HG03378 (cell line): ENCODE measurements around the gene COL5A3.
"Not testable (repeated sequence)": the region's sequence is repeated elsewhere in the genome, so short reads cannot be mapped to it uniquely, and the experiment has no call there.

Experiments
- ATAC-seq: cut with Tn5 transposase; IDR thresholded peaks from one replicate; pipeline ENCODE4 v1.9.1; 2021; ENCODE audit warnings: mild to moderate bottlenecking, moderate library complexity; ENCODE audit not compliant: unreplicated experiment

Gene COL5A3

DNA sequence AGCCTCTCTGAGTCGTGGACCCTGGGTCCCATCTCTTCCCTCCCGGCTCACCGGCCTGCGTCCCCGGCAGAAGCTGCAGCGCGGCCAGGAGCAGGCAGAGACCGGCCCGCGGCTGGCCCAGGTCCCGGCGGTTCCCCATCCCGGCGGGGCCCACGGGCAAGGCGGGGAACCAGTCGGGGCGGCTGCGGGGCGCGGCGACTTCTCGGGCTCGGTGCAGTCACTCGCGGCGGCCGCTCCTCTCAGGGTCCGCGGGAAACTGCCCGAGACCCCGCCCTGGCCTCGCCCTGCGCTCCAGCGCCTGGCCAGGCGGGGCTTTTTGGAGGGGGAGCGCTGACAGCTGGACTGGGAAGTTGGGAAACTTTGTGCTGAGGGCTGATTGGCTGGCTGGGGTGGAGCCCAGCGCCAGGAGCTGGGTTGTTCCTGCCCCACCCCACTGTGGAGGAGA, at the start of gene COL5A3:
Gene COL5A3, minus strand, starts transcription at position 258 of the 445 bp plus-strand sequence. Its CDS starts 119 bp downstream, at position 139.
- no peak for ATAC-seq

DNA sequence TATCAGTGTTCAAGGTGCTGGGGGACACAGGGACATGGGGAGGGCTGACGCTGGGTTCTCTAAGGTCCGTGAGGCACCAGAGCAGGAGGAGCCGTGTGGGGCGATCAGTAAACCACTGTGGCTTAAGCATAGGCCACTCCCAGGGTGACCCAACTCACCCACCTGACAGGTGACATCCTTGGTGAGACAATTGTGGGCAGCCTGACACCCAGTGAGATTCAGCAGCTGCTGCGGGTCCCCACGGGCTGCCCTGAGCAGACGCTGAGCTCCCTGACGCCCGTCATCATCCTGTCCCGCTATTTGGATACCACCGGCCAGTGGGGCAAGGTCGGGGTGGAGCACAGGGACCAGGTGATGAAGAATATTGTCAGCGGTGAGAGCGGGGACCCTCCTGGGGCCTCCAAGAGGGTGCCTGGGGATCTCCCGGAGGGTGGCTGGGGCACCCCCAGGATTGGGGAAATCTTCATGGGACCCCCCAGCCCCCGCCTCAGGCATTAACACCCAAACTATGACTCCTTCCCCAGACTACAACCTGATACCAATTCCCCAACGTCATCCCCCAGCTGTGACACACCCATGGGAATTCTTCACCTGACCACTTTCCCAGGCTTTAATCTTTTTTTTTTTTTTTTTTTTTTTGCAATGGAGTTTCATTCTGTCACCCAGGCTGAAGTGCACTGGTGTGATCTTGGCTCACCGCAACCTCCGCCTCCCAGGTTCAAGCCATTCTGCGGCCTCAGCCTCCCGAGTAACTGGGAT, 42.5 kb upstream of the COL5A3 start:
- ATAC-seq = no peak

DNA sequence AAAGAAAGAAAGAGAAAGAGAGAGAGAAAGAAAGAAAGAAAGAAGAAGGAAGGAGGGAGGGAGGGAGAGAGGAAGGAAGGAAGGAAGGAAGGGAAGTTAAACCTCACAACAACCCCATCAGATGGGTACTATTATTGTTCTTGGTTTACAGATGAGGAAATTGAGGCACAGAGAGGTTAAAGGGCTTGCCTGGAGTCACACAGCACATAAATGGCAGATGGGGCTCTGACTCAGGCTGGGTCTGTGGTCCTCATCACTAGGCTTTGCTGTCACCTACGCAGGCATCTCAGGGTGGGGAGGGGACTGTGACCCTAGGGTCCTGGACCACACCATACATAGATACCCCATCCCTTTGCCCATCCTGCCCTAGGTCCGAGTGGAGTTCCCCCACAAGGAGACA, 39.3 kb upstream of the COL5A3 start:
- no peak for ATAC-seq

DNA sequence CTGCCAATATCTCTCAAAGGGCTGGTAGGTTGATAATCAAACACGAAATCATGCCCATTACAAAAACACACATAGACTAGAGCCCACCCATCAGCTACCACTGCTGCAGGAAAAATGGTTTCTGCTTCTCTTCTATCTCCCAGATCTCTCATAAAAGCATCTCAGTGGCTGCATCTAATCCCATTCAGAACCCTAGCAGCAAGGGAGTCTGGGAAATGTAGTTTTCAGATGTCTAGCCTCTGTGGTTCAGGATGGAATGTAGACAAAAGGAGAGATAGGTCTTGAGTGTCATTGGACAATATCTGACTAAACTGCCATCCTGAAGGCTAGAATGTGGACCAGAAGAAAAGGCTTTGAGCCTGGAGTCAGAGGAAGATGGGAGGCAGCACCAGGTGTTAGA, 35.1 kb upstream of the COL5A3 start:
- ATAC-seq = no peak

DNA sequence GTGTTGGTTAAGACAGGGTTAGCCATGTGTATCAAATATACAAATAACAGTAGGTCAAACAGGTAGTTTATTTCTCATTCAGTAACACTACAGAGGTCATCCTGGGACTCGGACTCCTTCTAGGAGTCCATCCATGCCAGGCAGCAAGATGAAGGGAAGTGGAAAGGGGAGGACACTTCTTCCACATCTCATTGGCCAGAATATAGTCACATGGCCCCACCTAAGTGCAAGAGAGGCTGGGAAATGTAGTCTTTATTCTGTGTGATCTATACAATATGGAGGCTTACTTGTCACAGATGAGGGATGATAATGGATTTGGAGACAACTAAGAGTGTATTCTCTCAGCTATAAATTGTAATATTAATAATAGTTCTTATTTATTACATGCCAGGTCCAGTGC, 34.1 kb upstream of the COL5A3 start:
- no peak for ATAC-seq

DNA sequence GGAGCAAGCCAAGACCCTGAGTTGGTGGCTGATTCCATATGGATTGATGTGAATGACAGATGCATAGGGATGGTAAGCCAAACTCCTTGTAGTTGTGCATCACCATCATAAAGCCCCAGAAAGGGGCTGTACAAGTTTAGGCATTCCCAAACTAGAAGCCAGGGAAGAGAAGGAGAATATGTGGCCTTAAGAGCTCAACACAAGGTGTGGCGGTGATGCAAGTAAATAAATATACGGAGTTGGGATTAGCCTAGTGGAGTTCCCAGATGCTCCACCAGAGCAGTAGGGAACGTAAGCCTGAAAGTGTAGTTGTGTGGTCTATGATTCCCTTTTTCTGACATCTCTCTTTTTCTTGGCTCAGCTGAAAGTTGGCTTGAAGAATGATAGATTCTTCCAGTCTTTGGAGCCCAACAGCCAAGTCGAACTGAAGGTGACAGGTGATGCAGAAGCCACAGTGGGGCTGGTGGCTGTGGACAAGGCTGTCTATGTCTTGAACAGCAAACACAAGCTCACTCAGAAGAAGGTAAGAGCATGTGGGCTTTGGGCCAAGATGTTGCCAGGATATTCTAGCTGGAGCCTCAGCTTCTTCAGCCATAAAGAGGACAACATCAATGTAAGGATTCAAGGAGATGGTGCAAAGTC, 33.1 kb upstream of the COL5A3 start:
- no peak for ATAC-seq

DNA sequence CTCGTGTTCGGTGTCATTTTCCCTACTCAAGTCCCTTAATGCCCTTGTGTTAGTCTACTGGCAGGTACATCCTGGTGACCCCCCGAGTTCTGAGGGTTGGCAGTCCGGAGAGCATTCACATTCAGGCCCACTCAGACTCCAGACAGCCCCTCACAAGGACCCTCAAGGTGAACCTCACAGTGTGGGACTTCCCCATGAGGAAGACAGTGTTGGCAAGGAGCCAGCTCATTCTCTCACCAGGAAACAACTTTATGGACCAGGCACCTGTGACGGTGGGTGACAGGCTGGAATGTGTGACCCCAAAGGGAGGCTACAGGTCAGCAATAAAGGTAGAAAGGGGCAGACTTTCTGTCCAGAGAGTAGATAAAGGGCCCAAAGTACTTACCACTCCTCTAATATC, 27.5 kb upstream of the COL5A3 start:
- no peak for ATAC-seq

DNA sequence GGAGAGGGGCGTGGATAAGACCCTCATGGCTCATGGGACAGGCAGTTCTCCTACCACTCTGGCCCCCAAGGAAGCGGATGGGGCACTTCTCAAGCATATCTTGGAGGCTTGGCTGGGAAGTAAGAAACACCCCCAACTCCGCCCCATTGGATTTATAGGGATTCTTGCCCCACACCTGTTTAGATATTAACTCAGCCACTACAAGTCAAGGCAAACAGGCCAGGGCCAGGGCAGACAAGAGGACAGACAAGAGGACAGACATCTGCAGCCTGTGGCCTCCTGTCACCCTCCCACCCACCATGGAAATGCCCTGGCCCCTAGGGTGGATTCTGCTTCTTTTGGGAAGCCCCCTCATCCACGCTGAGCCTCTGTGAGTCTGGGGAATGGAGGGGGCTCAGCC, 27.1 kb upstream of the COL5A3 start:
- no peak for ATAC-seq

DNA sequence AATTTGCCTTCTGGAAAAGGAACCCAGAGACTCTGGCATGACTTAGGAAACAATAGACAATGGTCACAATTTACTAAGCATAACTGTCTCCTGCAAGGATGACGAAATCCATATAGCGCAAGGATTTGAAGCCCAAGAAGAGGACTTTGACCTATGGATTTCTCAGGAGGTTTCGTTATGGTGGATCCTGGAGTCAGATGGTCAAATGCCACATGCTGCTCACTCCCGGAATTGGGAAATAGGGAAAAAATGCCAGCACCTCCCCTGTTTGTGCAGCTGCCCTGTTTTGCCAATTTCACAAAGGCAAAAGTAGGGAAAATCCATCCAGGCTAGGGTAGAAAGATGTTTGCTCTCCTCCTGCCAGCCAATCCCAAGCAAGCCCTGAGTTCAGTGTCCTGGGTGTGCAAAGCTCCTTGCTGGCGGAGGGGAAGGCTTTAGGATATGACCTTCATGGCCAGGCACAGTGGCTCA, 26.3 kb upstream of the COL5A3 start:
- ATAC-seq = no peak

DNA sequence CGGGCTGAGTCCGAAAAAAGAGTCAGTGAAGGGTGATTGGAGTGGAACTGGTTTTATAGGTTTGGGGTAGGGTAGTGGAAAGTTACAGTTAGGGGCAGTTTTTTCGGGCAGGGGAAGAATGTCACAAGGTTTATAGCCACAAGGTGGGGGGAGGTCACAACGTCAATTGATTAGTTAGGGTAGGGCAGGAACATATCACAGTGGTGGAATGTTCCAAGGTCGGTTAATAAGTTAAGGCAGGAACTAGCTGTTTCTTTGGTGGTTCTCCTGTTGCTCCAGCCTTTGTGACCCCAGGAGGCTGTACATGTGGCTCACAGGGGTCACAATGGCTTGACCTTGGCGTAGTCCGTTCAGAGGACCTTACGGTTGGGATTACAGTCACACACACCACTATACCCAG, 23.3 kb upstream of the COL5A3 start:
- no peak for ATAC-seq

DNA sequence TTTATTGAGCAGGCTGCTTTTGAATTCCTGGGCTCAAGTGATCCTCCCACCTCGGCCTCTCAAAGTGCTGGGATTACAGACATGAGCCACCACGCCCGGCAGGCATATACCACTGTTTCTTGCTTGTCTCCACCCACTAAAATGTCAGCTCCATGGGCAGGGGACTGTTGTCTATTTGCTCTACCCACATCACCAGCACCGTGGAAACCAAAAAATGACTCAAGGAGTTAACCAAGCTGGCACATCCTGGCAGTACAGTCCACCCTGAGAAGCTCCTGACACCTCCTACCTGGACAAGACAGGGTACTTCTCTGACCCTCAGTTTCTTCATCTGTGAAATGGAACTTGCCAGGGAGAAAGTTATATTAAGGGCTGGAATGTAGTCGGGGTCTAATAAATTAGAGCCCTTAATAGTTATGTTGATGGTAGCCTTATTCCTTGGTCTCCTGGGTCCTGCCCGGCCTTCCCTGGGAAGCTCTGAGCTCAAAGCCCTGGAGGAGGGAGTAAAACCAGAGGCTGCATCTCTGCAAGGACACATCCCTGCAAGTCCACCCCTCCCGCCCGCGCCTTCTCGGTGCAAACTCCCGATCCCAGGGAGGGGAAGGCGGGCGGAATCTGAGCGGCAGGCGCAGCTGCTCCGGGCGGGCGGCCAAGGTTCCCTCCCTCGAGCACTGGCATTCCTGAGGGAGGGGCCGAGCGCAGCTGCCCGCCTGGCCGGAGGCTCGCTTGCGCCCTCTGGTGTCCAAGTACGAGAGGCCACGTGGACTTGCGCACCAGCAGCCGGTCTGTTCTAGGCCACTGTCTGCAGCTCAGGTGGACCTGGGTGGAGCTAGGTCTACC, 17.1 kb upstream of the COL5A3 start:
- ATAC-seq = no peak

DNA sequence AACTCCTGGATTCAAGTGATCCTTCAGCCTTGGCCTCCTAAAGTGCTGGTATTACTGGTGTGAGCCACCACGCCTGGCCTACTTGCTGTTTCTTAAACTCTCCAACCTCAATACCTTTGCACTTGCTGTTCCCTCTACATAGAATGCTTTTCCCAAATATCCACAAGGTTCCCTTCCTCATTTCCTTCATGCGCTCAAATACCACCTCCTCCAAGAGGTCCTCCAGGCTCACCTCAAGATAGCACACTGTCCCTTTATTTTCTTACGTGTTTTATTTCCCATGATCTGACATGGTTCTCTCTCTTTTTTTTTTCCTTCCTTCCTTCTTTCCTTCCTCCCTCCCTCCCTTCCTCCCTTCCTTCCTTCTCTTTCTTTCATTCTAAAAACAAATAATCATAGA, 16.4 kb upstream of the COL5A3 start:
- ATAC-seq = no peak

DNA sequence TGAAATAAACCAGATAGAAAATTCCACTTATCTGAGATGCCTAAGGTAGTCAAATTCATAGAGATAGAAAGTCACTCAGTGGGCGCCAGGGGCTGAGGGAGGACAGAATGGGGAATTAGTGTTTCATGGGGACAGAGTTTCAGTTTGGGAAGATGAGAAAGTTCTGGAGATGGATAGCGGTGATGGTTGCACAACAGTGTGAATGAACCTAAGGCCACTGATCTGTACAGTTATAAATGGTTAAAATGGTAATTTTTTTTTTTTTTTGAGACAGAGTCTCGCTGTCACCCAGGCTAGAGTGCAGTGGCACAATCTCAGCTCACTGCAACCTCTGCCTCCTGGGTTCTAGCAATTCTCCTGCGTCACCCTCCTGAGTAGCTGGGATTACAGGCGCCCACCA, 12.8 kb upstream of the COL5A3 start:
- not testable (repeated sequence) for ATAC-seq

DNA sequence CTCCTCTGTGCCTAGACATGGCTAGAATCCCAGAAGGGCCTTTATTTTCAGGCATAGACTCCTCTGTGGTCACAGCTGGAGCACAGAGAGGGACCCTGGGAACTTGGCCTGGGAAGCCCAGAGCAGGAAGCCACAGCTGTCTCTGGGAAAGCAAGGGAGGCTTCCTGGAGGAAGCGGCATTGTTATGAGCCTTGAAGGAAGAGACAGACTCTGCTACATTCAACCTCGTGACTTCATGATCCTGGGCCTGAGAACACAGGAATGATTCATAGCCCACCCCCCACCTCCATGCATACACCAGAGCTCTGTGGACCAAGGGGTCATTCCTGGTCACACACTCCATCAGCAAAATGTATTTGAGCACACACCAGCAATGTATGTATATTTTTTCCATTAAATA, 11.6 kb upstream of the COL5A3 start:
- ATAC-seq = no peak

DNA sequence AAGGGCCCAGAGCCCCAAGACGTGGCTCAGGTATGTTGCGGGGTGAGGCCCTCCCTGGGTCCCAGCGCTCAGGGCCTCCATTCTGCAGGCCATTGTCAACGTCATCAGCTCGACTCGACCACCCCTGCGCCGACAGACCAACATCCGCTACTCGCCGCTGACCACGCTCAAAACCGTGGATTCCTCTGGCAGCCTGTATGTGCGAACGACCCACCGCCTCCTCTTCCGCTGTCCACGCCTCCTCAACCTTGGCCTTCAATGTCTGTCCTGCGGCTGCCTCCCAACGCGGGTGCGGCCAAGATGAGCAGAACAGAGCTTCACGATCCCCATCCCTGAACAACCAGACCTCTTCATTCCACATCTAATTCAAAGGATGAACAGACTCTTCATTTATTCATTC, 11.1 kb upstream of the COL5A3 start:
- ATAC-seq = no peak

DNA sequence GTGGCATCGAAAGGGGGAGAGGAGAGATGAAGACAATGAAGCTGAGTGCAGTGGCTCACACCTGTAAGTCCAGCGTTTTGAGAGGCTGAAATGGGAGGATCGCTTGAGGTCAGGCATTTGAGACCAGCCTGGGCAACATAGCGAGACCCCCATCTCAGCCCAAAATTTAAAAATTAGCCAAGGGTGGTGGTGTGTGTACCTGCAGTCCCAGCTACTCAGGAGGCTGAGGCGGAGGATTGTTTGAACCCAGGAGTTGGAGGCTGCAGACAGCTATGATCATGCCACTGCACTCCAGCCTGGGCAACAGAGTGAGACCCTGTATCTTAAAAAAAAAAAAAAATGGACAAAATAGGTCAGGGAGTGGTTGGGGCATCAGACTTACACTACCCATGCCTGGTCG, 10.5 kb upstream of the COL5A3 start:
- ATAC-seq = no peak

DNA sequence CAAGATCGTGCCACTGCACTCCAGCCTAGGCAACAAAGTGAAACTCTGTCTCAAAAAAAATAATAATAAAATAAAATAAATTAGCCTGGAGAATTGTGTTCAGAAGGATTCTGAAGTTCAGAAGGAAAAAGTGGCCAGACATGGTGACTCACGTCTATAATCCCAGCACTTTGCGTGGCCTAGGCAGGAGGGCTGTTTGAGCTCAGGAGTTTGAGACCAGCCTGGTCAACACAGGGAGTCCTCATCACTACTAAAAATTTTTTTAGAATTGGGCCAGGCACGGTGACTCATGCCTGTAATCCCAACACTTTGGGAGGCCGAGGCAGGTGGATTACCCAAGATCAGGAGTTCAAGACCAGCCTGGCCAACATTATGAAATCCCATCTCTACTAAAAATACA, 8.9 kb upstream of the COL5A3 start:
- ATAC-seq = no peak

DNA sequence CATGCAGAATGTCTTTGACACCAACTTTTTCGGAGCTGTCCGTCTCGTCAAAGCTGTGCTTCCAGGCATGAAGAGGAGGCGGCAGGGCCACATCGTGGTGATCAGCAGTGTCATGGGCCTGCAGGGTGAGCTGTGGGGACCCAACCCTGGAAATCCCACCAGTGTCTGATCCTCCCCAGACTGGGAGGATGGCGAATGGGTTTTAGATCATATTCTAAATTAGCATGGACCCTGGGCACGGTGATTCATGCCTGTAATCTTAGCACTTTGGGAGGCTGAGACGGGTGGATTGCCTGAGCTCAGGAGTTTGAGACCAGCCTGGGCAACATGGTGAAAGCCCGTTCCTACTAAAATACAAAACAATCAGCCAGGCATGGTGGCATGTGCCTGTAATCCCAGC, 8.5 kb upstream of the COL5A3 start:
- ATAC-seq = no peak

DNA sequence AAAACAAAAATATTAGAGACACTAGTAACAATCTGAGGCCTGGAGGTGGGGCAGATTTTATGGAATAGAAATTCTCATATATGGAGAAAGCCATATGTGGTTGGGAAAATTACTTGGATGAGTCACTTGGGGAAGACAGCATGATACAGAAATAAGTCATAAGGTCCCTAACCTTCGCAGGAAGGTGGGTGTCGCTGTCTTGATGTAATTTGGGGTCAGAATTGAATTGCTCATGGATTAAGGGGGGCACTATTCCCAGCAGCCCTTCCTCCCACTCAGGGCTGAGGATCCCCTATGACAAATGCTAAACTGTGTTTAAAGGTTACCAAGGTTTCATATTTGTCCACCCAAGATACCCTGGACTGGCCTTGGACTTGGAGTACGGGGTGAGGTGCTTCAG, 8.0 kb upstream of the COL5A3 start:
- ATAC-seq = no peak

DNA sequence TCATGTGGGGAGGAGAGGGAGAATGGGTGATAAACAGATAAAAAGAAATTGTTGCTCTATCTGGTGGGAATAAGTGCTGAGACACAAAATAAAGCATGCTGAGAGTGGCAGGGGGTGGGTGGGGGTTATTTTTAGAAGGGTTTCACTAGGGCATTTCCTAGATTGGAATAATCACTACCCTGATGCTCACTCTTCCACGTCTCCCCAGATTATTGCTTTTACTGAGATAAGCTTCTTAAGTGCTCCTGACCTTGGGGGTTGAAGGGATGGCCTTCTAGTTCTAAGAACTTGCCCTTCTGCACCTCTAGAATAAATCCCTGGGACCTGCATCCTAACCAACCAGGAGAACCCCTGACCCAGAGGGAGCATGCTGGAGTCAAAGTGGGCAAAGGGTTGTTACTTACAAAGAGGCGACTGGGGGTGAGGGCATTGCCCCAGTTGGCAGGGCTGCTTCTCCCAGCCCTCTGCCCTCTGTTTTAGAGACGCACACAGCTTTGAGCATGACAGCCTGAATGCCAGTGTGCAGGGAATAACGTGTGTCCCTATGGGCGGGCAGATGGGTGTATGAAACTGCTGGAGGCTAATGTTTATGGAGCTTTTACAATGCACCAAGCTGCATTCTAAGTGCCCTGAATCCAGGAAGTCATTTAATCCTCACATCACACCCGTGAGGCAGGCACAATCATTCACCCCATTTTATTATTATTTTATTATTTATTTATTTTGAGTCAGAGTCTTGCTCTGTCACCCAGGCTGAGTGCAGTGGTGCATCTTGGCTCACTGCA, 3.7 kb upstream of the COL5A3 start:
- no peak for ATAC-seq

DNA sequence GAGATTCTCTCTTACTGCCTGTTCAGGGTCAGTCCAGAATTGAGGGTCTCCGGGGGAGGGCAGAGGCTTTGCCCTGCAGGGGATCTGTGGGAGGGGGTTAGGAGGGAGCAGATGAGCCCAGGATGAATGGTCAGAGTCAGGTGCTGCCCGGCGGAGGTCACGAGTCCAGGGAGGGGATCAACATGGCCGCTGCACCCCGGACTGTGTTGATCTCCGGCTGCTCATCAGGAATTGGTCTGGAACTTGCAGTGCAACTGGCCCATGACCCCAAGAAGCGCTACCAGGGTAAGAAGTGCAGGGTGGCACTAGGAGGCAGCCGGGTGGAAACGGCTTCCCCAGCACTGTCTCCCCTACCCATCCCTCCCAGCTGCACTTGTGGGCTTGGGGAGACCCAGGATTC, 3.0 kb upstream of the COL5A3 start, which contains the start of gene RDH8:
Gene RDH8, plus strand, starts transcription at position 168 of the 400 bp plus-strand sequence. Its CDS starts 15 bp downstream, at position 183.
- ATAC-seq = no peak
